RWPE1 (cell line): Measurements from ENCODE around the gene DOCK3.

Experiments
- CTCF ChIA-PET: fragments of 350-600 bp; sonication (Branson Sonifier 250); formaldehyde crosslinking; extraction: SDS; loops from one replicate; lab custom pipeline; 2021; lab: Yijun Ruan, JAX
- POLR2A ChIA-PET: fragments of 400-600 bp; formaldehyde crosslinking; extraction: SDS; loops from one replicate; lab custom pipeline; 2020; ENCODE audit warnings: antibody characterized with exemption; ENCODE audit not compliant: low non-redundant PET; lab: Yijun Ruan, JAX
- DNase-seq: peaks from one replicate; pipeline ENCODE4 v3.0.0; 2012; ENCODE audit warnings: low spot score
- H3K27ac ChIP-seq: fragments of 450-650 bp; 2 replicates; pipeline ENCODE4 v1.5.1; 2017
- TF ChIP-seq, protein P1 (sequence below): fragments of 450-650 bp; conservative IDR thresholded peaks from 2 replicates; pipeline ENCODE4 v1.5.1; 2017; ENCODE audit warnings: low read depth, mild to moderate bottlenecking

Gene DOCK3

DNA sequence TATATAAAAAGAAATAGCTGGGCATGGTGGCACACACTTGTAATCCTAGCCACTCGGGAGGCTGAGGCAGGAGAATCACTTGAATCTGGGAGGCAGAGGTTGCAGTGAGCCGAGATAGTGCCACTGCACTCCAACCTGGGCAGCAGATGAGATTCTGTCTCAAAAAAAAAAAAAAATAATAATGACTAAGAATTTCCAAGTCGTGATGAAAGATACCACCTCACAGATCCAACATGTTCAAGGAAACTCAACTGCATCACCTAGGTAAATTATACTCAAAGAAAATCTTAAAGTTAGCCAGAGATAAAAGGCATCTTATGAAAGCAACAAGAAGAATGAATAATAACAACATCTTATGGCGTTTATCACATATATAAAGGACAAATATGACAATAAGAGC, 50.1 kb downstream of the DOCK3 start:
- CTCF ChIA-PET = interaction anchor here (0.6 kb wide), 1 partner anchor 603 kb away, joined by 6 read pairs; no protein-coding TSS in a partner anchor
- POLR2A ChIA-PET = no interaction called here
- H3K27ac ChIP-seq = no peak overlapping the region
- TF ChIP-seq, protein P1, sequence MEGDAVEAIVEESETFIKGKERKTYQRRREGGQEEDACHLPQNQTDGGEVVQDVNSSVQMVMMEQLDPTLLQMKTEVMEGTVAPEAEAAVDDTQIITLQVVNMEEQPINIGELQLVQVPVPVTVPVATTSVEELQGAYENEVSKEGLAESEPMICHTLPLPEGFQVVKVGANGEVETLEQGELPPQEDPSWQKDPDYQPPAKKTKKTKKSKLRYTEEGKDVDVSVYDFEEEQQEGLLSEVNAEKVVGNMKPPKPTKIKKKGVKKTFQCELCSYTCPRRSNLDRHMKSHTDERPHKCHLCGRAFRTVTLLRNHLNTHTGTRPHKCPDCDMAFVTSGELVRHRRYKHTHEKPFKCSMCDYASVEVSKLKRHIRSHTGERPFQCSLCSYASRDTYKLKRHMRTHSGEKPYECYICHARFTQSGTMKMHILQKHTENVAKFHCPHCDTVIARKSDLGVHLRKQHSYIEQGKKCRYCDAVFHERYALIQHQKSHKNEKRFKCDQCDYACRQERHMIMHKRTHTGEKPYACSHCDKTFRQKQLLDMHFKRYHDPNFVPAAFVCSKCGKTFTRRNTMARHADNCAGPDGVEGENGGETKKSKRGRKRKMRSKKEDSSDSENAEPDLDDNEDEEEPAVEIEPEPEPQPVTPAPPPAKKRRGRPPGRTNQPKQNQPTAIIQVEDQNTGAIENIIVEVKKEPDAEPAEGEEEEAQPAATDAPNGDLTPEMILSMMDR = no peak
- no peak for DNase-seq

DNA sequence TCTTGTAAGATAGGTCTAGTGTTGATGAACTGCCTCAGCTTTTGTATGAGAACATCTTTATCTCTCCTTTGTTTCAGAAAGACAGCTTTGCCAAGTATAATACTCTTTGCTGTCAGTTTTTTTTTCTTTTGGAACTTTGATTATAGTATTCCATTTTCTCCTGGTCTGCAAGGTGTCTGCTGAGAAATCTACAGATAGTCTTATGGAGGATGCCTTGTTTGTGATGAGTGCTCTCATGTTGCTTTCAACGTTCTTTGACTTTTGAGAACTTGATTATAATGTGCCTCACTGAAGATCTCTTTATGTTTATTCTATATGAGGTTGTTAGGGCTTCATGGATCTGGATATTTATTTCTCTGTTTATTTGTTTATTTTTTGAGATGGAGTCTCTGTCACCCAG, 60.3 kb downstream of the DOCK3 start:
- no peak for DNase-seq
- TF ChIP-seq, protein P1 = no peak
- CTCF ChIA-PET = no interaction called here
- POLR2A ChIA-PET = no interaction called here
- no peak overlapping the region for H3K27ac ChIP-seq

DNA sequence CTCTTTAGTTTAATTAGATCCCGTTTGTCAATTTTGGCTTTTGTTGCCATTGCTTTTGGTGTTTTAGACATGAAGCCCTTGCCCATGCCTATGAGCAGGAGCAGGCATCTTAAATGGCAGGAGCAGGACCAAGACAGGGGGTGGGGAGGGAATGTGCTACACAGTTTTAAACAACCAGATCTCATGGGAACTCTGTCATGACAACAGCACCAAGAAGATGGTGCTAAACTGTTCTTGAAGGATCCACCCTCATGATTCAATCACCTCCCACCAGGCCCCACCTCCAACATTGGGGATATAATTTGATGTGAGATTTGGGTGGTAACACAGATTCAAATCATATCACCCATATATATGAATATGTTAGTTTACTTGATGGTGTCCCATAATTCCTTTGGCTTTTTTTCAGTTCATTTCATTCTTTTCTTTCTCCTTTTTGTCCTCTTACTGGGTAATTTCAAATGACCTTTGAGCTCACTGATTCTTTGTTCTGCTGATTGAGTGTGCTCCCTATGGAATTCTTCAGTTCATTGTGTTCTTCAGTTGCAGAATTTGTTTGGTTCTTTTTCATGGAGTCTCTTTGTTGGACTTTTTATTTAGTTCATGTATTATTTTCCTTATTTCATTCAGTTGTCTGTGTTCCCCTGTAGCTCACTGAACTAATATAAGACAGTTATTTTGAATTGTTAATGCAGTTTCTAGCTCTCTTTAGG, 62.6 kb downstream of the DOCK3 start:
- CTCF ChIA-PET = no interaction called here

DNA sequence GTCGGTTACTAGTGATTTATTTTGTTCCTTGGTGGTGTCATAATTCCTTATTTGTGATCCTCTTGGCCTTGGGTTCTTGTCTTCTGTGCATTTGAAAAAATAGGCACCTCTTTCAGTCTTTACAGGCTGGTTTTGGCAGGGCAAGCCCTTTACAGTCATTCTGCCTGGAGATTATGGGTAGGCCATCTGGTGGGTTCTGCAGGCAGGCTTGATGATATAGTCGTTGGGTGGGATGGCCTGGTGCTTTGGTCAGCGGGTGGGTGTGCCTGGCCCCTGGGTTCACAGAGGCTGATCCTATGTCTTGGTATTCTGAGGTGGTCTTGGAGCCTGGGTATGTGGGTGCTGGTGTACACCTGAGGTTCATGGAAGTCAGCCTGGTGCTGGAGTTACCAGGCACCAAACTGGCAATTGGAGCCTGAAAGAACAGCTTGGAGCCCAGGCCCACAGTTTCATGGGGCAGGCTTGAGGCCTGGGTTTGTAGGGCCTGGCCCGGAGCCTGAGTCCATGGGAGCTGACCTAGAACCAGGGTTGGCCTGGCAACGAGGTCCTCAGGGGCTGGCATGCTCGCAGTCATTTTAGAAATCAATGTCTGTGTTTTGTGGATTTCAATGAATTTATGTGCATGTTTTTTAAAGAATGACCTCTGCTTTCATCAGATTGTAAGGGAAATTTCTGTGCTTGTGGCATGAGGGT, 63.3 kb downstream of the DOCK3 start:
- DNase-seq = no peak
- H3K27ac ChIP-seq = no peak overlapping the region
- TF ChIP-seq, protein P1 = no peak
- POLR2A ChIA-PET = no interaction called here
- CTCF ChIA-PET = no interaction called here

More for the DNA sequence above, 62.6 kb downstream of the DOCK3 start:
- no peak overlapping the region for H3K27ac ChIP-seq
- TF ChIP-seq, protein P1 = no peak
- POLR2A ChIA-PET = no interaction called here
- no peak for DNase-seq

DNA sequence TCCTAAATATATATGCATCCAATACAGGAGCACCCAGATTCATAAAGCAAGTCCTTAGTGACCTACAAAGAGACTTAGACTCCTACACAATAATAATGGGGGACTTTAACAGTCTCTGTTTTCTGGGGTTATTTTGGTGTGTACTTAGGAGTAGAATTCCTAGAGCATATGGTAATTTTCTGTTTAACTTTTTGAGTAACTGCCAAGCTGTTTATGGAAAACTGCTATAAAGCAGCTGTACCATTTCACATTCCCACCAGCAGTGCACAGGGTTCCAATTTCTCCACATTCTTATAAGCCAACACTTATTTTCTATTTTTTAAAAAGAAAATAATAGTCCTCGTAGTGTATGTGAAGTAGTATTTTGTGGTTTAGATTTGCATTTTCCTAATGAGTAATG, 68.9 kb downstream of the DOCK3 start:
- DNase-seq = no peak
- POLR2A ChIA-PET = no interaction called here
- no peak overlapping the region for H3K27ac ChIP-seq
- TF ChIP-seq, protein P1 = no peak
- CTCF ChIA-PET = no interaction called here

DNA sequence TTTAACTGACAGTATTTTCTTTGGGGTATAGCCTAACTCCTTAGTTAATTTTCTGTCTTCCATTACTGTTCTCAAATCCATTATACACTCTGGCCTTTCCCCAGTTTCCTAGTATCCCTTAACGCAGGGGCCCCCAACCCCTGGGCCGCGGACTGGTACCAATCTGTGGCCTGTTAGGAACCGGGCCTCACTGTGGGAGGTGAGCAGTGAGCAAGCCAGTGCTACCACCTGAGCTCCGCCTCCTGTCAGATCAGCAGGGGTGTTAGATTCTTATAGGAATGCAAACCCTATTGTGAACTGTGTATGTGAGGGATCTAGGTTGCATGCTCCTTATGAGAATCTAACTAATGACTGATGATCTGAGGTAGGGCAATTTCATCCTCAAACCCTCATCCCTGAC, 75.1 kb downstream of the DOCK3 start:
- no peak overlapping the region for H3K27ac ChIP-seq
- DNase-seq = no peak
- ChIA-PET POLR2A (no interaction called here), CTCF (no interaction called here)
- TF ChIP-seq, protein P1 = no peak
